Duodenal mucosa (tissue), 2 donors: Measurements from ENCODE around the gene FSHR.

Experiments used
- H3K27ac ChIP-seq: one replicate; pipeline ENCODE4 v1.7.0; 2013; ENCODE audit warnings: low read depth, low read length
- H3K27me3 ChIP-seq, 2 donors: one replicate each; pipeline ENCODE4 v1.7.0; 2013; ENCODE audit warnings: low read length in 2 of 2, control low read depth in 1 of 2; ENCODE audit not compliant: insufficient read depth in 2 of 2, control insufficient read depth in 1 of 2
- H3K36me3 ChIP-seq, 2 donors: one replicate each; pipeline ENCODE4 v1.7.0; 2013; ENCODE audit warnings: low read length in 2 of 2, control low read depth in 1 of 2; ENCODE audit not compliant: insufficient read depth in 2 of 2, control insufficient read depth in 1 of 2
- H3K4me1 ChIP-seq, 2 donors: one replicate each; pipeline ENCODE4 v1.7.0; 2013; ENCODE audit warnings: low read length in 2 of 2, control low read depth in 1 of 2; ENCODE audit not compliant: insufficient read depth in 2 of 2, control insufficient read depth in 1 of 2
- H3K4me3 ChIP-seq, 2 donors: one replicate each; pipeline ENCODE4 v1.7.0; 2013; ENCODE audit warnings: low read length in 2 of 2, low read depth in 1 of 2
- H3K9ac ChIP-seq, 2 donors: one replicate each; pipeline ENCODE4 v1.7.0; 2013; ENCODE audit warnings: low read length in 2 of 2, low read depth in 1 of 2
- H3K9me3 ChIP-seq, 2 donors: one replicate each; pipeline ENCODE4 v1.7.0; 2013; ENCODE audit warnings: low read length in 2 of 2, control low read depth in 1 of 2; ENCODE audit not compliant: control insufficient read depth in 1 of 2

The FSHR gene

GRCh38 chr2:49174750-49175149, 20.4 kb upstream of the FSHR start:
- H3K4me1 ChIP-seq: no peaks in the 10 kb centered on the region
- H3K4me3 ChIP-seq: no peak overlapping the region
- H3K9ac ChIP-seq: no peak overlapping the region
- no peaks in the 10 kb centered on the region for H3K36me3 ChIP-seq
- H3K27me3 ChIP-seq: no peaks in the 10 kb centered on the region
- peaks cover 0 to 6% of the 10 kb centered on the region in 2 donors for H3K9me3 ChIP-seq
- H3K27ac ChIP-seq: no peak overlapping the region

- H3K9me3 ChIP-seq: no peaks in the 10 kb centered on the region
- H3K9ac ChIP-seq: no peak overlapping the region
- H3K4me3 ChIP-seq: no peak overlapping the region
- H3K4me1 ChIP-seq: no peaks in the 10 kb centered on the region
- no peak overlapping the region for H3K27ac ChIP-seq
- H3K27me3 ChIP-seq: no peaks in the 10 kb centered on the region
- H3K36me3 ChIP-seq: no peaks in the 10 kb centered on the region
These were observed 12.8 kb upstream of the FSHR start for GRCh38 chr2:49167131-49167530.

DNA sequence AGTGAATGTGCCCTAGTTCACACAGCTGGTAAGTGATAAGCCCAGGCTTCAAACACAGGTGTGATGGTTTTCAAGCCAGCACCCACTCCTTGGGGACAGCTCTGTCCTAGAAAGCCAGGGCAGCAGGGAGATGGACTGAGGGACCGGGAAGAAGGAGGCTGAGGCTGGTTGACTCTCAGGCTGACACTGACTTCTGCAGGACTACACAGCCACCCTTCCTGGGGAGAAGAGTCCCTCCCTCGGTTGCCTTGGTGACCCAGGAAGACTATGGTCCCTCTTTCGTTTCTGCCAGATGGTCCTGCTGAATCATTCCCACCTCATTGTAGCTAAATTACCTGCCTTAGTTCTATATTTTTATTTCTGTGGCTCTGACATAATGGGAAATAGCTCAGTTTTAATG, 11.3 kb upstream of the FSHR start:
- no peaks in the 10 kb centered on the region for H3K27me3 ChIP-seq
- H3K9me3 ChIP-seq: no peaks in the 10 kb centered on the region
- H3K36me3 ChIP-seq: no peaks in the 10 kb centered on the region
- no peak overlapping the region for H3K4me3 ChIP-seq
- H3K4me1 ChIP-seq: no peaks in the 10 kb centered on the region
- H3K27ac ChIP-seq: no peak overlapping the region
- no peak overlapping the region for H3K9ac ChIP-seq

DNA sequence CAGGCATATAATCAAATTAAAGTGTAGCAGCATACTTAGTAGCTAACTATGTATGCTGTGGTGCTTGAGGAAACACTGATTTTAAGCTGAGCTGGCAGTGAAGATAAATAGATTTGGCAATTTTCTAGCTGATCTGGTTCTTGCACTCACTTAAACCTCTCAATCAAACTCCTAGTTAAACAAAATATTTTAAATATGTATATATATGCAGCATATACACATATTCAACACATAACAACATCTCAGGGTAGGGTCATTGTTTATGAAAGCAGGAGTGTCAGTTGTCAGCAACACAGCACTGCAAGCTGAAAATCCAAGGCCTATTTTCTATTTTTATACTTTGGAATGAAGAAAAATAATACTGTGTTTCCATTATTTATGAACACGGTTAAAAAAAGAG, 10.4 kb upstream of the FSHR start:
- Histone ChIP-seq H3K4me3 (no peak overlapping the region), H3K27ac (no peak overlapping the region), H3K9ac (no peak overlapping the region), H3K36me3 (no peaks in the 10 kb centered on the region), H3K4me1 (no peaks in the 10 kb centered on the region), H3K27me3 (no peaks in the 10 kb centered on the region), H3K9me3 (no peaks in the 10 kb centered on the region)

GRCh38 chr2:49162151-49162550, 7.8 kb upstream of the FSHR start:
- H3K9ac ChIP-seq: no peak overlapping the region
- H3K4me3 ChIP-seq: no peak overlapping the region
- no peaks in the 10 kb centered on the region for H3K4me1 ChIP-seq
- H3K36me3 ChIP-seq: no peaks in the 10 kb centered on the region
- no peaks in the 10 kb centered on the region for H3K9me3 ChIP-seq
- no peaks in the 10 kb centered on the region for H3K27me3 ChIP-seq
- H3K27ac ChIP-seq: no peak overlapping the region

- Histone ChIP-seq H3K27me3 (no peaks in the 10 kb centered on the region), H3K27ac (no peak overlapping the region), H3K4me3 (no peak overlapping the region), H3K4me1 (no peaks in the 10 kb centered on the region), H3K9me3 (no peaks in the 10 kb centered on the region), H3K36me3 (no peaks in the 10 kb centered on the region), H3K9ac (no peak overlapping the region)
These were observed 576 bp upstream of the FSHR start for GRCh38 chr2:49154891-49155290.

- Histone ChIP-seq H3K4me3 (no peak overlapping the region), H3K36me3 (no peaks in the 10 kb centered on the region), H3K9me3 (no peaks in the 10 kb centered on the region), H3K27ac (no peak overlapping the region), H3K4me1 (no peaks in the 10 kb centered on the region), H3K9ac (no peak overlapping the region), H3K27me3 (no peaks in the 10 kb centered on the region)
These were observed 1.1 kb downstream of the FSHR start for GRCh38 chr2:49153252-49153651.

GRCh38 chr2:49152824-49153223, 1.5 kb downstream of the FSHR start:
- Histone ChIP-seq H3K4me3 (no peak overlapping the region), H3K4me1 (no peaks in the 10 kb centered on the region), H3K27ac (no peak overlapping the region), H3K27me3 (no peaks in the 10 kb centered on the region), H3K9ac (no peak overlapping the region), H3K36me3 (no peaks in the 10 kb centered on the region), H3K9me3 (no peaks in the 10 kb centered on the region)

DNA sequence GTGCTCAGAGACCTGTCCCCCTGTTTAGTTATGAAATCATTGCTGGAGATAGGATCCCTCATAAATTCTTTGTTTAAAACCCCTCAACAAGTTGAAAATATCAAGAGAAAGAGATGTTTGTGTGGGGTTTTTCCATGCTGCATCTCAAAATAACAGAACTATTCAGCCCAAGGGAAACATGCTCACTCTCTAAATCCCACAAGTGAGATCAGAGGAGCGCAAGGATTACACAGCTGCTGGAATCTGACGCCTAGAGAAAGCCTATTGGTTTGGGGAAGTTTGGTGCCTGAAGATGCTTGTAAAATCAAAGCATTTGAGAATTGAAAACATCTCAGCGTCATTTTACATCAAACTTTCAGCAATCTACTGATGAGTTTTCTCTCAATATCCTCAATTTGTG, 7.9 kb downstream of the FSHR start:
- Histone ChIP-seq H3K36me3 (no peaks in the 10 kb centered on the region), H3K27ac (no peak overlapping the region)

DNA sequence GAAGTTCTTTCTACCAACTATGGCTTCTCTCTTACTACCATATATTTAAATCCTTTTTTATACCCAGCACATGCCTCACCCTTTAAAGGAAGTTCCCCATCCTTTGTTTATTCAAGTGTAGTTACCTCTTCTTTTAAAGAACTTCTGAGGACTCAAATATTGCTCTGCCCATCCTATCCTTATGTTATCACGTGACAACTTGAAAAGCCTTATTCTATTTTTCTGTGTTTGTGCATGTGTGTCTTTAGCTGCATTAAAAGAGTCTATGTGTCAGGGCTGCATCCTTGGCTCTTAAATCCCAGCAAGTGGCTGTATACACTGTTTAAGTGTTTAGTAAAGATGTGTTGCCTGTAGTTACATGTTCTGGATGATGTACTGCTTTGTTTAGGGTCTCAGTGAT, 22.5 kb downstream of the FSHR start:
- Histone ChIP-seq H3K36me3 (no peaks in the 10 kb centered on the region), H3K27me3 (no peaks in the 10 kb centered on the region), H3K4me1 (no peaks in the 10 kb centered on the region), H3K4me3 (no peak overlapping the region), H3K27ac (no peak overlapping the region), H3K9me3 (no peaks in the 10 kb centered on the region), H3K9ac (no peak overlapping the region)

More for the DNA sequence above, 7.9 kb downstream of the FSHR start:
- Histone ChIP-seq H3K4me3 (no peak overlapping the region), H3K4me1 (no peaks in the 10 kb centered on the region), H3K9ac (no peak overlapping the region), H3K27me3 (no peaks in the 10 kb centered on the region), H3K9me3 (no peaks in the 10 kb centered on the region)

GRCh38 chr2:49129034-49129433, 25.3 kb downstream of the FSHR start:
- no peaks in the 10 kb centered on the region for H3K9me3 ChIP-seq
- no peak overlapping the region for H3K27ac ChIP-seq
- no peaks in the 10 kb centered on the region for H3K4me1 ChIP-seq
- H3K36me3 ChIP-seq: no peaks in the 10 kb centered on the region
- H3K9ac ChIP-seq: no peak overlapping the region
- no peaks in the 10 kb centered on the region for H3K27me3 ChIP-seq
- no peak overlapping the region for H3K4me3 ChIP-seq
